ACHN (cell line): Measurements from ENCODE around the gene FAM131B.
"Not testable (repeated sequence)": the region's sequence is repeated elsewhere in the genome, so short reads cannot be mapped to it uniquely, and the experiment has no call there.

Experiments used
- DNase-seq: peaks from one replicate; pipeline ENCODE4 v3.0.0-alpha.2; 2015
- in situ Hi-C: cut with HindIII; loops from 2 replicates; pipeline ENCODE4 v1.10.0; 2017; ENCODE audit warnings: low sequenced_read_pairs, low pct_ligation_motif_present, low pct_unique_long_range_greater_than_20kb

Gene FAM131B

DNA sequence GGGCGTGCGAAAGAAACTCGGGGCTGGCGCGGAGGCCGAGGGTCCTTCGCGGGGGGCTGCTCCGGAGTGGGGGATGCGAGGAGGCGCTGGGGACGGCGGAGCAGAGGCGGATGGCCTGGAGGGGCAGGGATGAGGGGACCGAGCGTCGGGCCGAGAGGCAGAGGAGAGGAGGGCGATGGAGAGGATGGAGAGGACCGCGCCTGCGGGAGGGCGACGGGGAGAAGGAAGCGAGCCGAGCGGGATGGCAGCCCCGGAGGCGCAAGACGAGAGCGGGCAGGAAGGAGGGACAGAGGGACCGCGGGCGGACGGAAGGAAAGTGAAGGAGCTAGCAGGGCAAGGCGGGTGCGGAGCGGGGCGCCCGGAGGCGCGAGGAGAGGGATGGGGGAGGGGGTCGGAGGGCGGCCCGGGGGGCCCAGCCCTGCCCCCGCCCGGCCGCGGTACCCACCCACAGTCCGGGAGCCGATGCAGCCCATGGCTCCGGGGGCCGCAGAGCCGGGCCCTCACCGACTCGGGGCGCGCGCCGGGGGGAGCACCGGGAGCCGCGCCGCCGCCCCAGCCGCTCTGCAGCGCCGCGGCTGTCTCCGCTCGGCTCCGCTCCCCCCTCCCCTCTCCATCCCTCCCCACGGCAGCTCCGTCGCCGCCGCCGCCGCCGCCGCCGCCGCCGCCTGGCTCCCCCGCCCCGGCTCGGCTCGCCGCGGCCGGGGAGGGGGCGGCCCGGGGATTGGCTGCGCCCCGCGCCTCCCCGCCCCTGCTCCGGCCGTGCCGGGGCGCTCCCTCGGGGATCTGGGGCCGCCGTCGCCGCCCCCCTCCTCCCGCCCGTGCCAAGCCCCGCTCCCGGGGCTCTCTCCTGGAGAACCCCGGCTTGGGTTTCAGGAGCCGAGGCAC is at the start of gene FAM131B:
Gene FAM131B, minus strand, starts transcription at position 583 of the 885 bp plus-strand sequence. Its CDS starts 110 bp downstream, at position 473.
- in situ Hi-C loops, result no loop called here
- no peak for DNase-seq

DNA sequence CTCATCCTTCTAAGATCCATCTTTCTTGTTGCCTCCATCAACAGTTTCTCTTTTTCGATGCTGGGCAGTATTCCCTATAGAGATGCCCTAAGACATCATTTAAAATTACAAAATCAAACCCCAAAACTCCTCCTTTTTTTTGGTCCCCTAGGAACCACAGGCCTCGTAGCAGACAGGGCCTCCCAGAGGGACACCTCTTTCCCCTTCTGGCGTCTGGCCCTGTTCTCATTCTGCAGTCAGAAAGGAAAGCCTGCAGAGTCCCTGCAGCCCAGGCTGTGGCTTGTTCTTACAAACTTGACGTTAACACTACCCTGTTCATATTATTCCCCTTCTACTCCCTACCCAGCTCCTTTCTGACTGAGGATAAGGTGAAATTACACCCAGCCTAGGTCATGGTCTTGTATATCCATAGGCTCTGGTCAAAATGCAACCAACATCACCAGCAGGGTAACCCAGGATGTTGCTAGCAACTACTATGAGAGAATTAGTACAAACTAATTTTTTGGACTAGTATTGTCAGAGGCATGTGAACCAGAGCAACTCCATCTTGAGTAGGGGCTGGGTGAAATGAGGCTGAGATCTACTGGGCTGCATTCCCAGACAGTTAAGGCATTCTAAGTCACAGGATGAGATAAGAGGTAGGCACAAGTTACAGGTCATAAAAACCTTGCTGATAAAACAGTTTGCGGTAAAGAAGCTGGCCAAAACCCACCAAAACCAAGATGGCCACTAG is 49.6 kb upstream of the FAM131B start:
- DNase-seq, result no peak
- in situ Hi-C loops, result no loop called here

DNA sequence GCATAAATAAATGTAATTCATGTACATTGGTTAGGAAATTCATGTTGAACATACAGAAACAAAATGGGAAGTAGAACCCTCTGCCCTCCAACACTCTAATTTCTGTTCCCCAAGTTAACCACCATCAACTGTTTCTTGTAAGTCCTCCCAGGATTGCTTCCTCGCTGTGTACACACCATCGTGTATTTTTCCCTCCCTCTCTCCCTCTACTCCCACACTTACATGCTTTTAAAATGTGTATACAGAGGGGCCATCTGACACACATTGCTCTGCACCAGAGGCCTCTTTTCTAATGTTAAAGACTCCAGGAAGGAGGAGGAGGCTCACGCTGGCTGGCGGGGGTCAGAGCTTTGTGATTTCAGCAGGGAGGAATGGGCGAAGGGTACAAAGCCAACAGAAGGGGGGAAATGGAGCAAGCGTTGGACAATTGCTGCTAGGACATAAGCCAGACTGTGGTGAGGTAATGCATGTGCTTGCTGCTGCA is 48.0 kb upstream of the FAM131B start:
- DNase-seq, result no peak
- in situ Hi-C loops, result no loop called here

DNA sequence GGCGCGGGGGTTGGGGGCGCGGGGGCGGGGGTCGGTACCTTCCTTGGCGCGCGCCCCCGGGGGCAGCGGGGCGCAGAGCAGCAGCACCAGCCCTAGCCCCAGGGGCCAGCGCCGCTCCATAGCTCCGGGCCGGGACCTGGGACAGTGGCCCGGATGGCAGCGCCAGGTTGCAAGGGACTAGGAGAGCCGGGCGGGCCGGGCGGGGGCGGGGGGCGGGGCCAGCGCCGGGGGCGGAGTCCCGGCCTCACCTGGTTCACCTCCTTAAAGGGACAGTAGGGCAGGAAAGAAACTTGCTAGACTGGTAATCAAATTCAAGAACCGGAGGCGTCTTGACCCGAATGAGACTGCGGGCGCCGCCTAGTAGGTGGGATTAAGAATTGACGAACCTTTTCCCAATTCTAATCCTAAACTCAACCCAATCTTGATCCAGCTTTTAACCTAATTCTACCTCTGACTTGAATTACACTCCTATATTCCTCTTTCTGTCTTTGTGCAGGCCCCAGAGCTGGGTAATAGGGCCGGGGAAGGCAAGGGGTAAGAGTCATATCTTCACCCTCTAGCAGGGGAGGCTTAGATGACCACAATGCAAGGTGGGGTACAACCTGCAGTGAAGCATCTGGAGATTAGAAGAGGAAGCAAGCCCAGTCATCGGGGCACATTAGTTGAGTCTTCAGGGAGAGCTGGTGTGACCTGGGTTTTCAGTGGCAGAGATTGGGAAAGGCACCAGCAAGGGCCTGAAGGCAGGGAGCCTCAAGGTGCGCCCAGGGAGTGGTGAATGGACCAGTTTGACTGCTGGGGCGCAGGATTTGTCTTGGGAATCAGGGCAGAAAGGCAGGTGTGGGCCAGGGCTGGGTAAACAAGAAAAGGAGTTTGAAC is 46.4 kb upstream of the FAM131B start, which contains the start of gene EPHA1:
Gene EPHA1, minus strand, starts transcription at position 171 of the 876 bp plus-strand sequence. Its CDS starts 51 bp downstream, at position 120.
- no peak for DNase-seq
- in situ Hi-C loops, result no loop called here

DNA sequence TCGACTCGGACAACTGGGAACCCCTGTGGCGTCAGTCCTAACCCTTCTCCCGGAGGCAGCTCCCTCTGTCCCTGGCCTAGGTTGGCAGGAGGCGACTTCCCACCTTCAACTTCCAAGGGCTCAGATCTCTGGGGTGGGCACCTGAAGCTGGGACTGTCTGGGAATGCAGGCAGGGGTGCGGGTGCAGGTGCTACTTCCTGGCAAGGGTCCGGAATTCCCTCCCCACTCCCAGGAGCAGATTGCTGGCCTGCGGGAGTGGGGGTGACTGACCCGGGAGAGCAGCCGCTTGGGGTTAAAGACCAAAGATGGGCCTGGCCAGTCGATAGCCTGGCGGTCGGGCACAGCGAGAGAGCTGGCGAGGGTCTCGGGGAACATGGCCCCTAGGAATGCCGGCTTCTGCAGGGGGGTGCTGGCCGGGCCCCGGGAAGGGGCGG is 45.8 kb upstream of the FAM131B start:
- no peak for DNase-seq

DNA sequence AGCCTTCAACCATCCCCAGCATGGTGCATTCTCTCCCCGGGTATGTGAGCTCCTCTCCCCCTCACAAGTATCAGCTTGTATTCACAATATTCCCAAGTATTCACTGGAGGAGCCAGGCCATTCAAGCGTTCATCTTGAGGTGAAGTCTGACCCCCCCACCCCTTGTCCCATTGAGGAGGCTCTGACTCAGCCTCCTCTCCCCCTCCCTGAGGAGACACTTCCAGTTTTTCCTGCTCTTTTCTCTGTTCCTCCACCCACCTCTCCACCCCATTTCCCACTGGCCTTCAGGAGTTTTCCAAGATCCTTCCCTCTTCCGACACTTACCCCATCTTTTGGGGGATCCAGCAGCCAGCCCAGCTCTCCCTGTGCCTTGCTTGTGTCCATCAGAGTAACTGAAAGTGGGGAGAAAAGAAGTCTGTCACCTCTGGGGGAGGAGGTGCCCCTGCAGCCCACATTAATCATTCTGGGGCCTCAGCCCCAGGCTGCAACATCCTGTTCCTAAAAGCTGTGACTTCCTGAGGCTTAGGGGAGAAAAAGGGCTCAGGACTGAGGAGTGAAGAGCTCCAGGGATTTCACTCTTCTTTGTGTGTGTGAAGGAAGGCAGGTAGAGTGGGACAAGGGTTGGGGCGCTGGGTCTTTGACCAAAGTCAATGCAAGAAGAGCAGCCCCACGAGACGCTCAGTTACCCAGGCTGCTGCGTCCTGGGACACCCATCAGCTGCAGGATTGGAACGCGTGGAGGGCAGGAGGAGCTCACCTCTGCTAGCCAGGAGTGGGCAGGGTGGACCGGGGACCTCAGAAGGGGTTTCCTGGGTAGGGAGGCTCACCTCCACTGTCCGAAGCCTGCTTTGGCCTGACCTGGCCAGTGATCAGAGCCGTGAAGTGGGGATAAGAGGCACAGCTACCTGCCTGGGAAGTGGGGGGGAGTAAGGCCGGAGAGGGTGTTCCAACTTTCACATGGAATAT is 45.1 kb upstream of the FAM131B start:
- in situ Hi-C loops, result no loop called here

More for the DNA sequence above, 45.8 kb upstream of the FAM131B start:
- in situ Hi-C loops, result no loop called here

DNA sequence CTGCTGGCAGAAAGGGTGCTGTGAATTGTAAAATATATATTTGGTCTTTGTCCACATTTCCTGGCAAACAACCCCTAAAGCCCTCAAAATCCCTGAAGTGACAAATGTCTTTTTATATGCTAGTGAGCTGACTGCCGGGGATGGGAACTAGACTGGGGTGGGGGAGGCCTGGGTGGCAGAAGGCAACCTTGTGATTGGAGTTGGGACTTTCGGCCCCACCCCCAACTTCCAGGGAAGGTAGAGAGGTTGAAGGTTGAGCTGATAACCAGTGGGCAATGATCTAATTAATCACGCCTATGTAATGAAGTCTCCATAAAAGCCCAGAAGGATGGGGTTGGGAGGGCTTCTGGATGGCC is 43.5 kb upstream of the FAM131B start:
- DNase-seq, result no peak
- in situ Hi-C loops, result no loop called here

More for the DNA sequence above, 45.1 kb upstream of the FAM131B start:
- no peak for DNase-seq

DNA sequence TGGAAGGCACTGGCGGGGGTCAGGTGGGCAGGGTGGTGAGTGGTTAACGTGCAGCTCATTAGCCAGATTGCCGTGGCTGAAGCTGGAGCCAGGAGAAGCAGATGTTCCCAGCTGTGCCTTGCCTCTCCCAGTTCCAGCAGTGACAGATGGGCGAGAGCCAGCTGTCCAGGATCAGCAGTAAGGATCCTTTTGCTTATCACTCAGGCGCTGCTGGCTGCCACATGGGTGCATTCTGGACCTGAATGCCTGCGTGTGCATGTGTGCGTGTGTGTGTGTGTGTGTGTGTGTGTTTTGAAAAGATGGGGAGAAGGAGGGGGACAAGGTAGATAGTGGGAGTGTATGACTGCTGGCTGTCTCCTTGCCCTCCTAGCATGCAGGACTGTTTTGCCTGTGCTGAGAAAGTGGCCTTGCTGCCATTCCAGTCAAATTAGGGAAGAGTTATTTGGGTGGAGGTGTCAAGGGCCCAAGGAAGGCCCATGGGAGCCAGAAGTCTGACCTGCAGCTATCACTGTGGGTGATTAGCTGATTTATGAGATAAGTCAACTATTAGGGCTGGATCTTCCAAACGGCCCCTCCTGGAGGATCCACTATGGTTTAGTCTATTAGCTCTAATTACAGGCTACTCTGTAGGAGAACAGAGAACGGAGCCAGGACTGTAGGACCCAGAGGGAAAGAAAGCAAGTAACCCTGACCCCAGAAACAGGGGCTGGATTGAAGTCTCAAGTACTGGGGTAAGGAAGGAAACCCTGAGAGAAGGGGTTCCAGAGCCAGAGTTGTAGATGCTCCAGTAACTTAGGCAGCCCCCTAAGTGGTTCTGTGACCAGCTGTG is 42.9 kb upstream of the FAM131B start:
- no peak for DNase-seq
- in situ Hi-C loops, result no loop called here

DNA sequence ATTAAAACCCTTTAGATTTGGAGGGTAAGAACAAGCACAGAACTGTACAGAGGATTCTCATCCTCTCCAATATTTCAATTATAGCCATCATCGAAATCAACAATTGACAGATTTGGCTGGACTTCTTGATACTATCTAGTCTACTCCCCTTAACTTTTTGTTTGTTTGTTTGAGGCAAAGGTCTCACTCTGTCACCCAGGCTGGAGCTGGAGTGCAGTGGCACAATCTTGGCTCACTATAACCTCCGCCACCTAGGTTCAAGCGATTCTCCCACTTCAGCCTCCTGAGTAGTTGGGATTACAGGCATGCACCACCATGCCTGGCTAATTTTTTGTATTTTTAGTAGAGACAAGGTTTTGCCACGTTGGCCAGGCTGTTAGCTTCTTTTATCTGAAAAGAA is 39.7 kb upstream of the FAM131B start:
- DNase-seq, in situ Hi-C loops: not testable (repeated sequence)

DNA sequence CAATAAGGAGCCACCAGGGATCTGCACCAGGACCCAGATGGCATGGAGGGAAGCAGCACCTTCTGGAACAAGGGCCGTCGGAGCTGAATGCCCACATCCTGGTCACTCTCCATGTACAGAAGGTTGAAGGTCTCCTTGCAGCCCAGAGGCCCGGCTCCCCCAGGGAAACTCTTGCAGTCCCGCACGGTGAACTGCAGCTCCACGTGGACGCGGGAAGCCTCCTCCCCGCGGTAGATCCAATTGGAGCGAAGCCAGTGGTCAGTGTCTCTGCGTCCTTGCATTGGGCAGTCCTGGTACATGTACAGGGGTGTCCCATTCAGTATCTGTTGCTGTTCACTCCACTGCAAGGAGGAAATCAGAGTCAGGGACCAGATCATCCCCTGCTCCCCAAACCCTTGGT is 38.8 kb upstream of the FAM131B start:
- in situ Hi-C loops, result no loop called here
- no peak for DNase-seq

DNA sequence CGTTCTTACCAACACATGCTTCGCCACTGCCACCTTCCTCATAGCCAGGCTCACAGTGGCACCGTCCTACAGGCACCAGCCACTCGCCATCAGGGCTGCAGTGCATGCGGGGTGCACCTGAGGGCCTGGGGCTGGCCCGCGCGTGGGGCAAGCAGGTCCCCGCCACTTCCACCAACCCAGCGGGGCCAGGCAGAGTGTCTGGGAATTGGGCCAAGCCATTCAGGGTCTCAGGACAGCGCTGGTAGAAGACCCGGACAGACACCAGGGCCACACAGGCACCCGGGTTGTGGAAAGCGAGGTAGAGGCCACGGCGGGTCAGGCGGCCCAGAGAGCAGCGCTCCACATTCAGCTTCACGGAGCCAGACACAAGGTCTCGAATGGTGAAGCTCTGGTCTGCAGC is 37.1 kb upstream of the FAM131B start:
- in situ Hi-C loops, result no loop called here
- DNase-seq, result no peak

DNA sequence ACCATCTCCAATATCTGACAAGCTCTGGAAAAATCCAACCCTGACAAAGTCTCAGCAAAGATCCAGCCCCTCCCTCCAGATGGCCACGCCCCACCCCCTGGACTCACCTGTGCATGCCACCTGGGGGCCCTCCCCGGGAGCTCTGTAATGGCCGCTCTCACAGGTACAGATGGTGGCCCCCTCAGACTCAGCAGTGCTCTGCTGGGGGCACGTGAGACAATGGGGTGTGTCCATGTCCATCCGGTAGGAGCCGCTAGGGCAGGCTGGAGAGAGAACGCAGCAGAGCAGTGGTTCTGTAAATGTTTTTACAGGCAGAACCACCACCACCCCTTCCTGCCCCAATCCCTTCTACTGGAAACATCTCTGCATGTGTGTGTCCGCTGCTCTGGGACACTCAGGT is 36.6 kb upstream of the FAM131B start:
- no peak for DNase-seq
- in situ Hi-C loops, result no loop called here

DNA sequence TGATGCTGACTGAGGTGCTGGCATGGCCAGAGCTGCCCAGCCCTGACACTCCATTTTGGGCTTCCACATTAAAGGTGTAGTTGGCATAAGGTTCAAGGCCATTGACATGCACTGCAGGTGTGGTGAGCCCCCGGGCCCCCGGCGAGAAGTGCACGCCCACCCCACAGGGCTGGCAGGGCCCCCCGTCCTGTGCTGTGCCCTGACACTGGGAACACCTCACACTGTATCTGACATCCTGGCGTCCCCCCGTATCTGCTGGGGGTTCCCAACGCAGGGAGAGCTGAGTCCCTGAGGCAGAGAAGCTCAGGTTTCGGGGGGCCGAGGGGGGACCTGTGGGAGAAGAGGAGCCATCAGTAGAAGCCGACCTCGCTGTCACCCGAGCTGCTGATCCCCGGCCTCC is 36.1 kb upstream of the FAM131B start:
- in situ Hi-C loops, result no loop called here
- DNase-seq, result no peak

DNA sequence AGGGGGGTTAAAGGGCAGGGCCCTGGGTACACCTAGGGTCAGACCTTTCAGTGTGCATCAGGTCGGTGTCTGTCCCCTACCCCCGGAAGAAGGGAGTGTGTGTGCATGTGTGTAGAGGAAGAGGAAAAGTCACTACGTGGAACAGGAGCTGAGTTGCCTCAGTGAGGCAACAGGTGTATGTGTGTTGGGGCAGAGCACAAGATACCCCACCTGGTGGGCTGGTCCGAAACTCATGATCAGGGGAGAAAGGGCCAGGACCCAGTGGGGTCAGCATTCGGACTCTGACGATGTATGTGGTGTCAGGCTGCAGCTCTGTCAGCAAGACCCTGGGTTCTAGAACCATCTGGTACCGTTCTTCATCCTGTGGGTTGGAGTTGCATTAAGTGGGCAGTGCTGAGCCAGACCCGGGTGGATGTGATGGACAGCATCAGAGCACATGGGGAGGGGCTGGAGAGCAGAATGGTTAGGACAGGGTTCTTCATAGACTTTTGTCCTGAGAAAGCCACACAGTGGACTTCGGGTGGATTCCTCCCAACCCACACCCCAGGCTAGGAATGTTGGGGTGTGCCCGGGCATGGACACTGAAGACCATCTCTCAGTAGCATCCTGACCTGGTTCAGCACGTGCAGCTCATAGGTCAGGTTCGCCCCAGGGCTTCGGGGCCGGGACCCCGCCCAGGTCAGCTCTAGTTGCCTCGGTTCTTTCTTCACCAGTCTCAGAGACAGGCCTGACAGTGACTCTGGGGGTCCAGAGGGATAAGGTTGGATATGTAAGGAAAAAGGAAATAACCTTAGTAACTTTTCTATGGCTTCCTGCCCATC is 35.4 kb upstream of the FAM131B start:
- in situ Hi-C loops, result no loop called here
- DNase-seq, result no peak

DNA sequence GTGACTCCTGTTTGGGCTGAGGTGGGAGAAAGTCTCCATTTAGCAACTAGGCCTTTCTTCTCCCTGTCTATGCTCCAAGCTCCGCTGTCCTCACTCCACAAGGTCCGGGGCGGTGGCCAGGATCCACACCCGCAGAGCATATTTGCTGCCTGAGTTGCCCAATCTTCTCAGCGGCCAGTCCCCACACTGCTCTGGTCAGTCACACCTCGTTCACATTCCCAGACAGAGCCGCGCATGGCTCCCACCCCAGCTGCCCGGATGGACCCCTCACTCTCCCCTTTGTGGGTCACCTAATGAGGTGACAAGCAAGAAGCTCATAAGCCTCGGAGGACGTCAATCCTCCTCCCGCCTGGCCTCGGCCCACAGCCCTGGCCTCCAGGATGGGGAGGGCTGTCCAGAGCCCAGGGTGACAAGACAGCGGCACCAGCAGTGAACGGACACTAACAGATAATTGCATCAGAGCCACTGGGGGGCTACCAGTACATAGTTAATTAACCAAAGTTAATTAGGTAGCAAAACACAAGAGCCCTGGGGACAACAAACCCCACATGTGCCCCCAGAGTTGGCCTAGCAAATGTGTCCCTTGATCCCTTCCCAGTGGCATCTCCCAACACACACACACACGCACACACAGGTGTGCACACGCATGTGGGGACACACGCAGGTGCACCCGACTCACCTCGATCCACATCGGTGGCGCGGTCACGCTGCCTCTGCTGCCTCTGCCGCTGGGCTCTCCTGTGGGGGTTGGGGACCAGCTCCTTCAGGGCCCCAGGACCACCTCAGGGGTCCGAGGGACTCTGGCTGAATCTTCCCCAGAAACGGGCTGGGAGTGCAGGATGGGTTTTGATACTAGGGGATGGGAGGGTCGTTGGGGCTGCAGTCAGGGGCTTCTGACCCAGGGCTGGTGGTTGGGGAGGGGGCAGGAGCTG is 34.4 kb upstream of the FAM131B start:
- in situ Hi-C loops, result no loop called here
- no peak for DNase-seq
